ENCODE data around the gene USP48.

The USP48 gene

DNA sequence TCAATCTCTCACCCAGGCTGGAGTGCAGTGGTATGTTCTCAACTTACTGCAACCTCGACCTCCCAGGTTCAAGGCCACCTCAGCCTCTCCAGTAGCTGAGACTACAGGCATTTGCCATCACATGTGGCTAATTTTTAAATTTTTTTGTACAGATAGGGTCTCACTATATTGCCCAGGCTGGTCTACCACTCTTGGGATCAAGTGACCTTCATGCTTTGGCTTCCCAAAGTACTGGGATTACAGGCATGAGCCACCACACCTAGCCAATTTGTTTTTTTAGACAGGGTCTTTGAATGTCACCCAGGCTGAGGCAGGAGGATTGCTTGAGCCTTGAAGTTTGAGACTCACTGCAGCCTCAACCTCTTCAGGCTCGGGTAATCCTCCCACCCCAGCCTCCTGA, 10.2 kb upstream of the USP48 start:
- TF ChIP-seq GATA3 (IDR thresholded peaks at IDR 0.05; ENCODE audit: low read depth, low read length) (no peak), GATA2 (IDR thresholded peaks at IDR 0.05; ENCODE audit: low read depth, low read length) (no peak)

DNA sequence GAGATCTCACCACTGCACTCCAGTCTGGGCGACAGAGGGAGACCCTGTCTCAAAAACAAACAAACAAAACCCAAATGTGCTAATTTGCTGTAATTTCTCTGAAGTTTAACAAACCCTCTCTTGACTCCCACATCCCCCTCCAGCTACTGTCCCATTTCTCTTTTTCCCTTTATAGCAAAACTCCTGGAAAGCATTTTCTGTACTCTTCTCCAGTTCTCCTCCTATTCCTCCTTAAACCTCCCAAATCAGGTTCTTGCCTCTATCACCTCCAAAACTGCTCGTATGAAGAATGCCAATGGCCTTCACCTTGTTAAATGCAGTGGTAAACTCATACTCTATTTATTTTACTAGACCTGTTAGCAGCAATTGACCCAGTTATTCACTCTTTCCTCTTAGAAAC, 3.7 kb upstream of the USP48 start:
- TF ChIP-seq GATA3 (IDR thresholded peaks at IDR 0.05; ENCODE audit: low read depth, low read length), result no peak
- TF ChIP-seq GATA2 (IDR thresholded peaks at IDR 0.05; ENCODE audit: low read depth, low read length), result no peak

DNA sequence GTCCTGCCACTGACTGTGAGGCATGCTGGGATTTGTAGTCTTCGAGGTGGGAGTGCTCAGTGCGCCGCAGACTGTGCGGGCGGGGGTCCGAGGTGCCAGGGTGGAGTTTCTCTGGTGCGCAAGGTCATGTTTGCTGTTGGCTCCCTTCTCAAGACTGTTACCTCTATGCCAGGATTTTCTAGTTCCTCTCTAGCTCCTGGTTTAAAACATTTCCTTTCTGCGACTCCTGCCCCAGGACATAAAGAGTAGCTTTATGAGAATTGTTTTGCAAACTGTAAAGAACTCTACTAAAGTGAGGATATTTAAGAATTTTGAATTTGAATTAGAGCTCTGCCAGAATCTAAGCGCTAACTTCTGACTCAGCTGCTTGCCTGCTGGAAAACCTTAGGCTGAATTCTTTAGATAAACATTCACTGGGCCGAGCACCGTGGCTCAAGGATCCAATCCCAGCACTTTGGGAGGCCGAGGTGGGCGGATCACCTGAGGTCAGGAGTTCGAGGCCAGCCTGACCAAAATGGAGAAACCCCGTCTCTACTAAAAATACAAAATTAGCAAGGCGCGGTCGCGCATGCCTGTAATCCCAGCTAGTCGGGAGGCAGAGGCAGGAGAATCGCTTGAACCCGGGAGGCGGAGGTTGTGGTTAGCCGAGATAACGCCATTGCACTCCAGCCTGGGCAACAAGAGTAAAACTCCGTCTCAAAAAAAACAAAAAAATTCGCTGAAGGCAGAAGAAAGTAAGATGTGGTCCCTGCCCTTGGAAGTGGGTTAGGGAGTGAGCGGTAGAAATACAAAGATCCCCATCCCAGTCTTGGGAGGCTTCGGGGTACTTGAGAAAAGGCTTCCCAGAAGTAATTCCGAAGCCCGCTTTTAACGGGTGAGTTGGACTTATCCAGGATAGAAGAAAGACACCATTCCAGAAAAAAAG, 992 bp upstream of the USP48 start:
- no peak for TF ChIP-seq GATA3 (IDR thresholded peaks at IDR 0.05; ENCODE audit: low read depth, low read length)
- TF ChIP-seq GATA2 (IDR thresholded peaks at IDR 0.05; ENCODE audit: low read depth, low read length), result no peak

DNA sequence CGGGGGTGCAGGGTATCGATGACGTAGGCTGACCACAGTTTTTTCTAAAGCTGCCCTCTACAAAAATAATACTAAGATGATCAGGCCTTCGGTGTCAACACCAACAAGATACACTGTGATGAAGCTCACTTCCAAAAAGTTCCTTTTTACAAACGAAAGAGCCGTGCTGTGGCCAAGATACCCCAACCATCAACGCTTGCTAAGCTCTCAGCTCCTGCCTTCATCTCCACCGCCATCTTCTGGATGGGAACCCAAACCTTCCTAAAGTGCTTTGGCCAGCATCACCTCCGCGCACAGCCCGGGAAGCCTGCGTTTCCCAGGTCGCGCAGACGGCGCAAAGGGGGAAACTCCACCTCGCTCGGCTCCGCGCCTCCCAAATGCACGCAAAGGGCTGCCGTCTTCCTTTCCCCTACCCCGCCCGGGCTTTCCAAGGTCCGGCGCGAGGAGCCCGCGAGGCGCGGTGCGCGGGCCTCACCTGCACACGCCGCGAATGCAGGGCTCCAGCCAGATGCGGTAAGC, 541 bp downstream of the USP48 start:
- TF ChIP-seq GATA3 (IDR thresholded peaks at IDR 0.05; ENCODE audit: low read depth, low read length) (no peak), GATA2 (IDR thresholded peaks at IDR 0.05; ENCODE audit: low read depth, low read length) (no peak)

DNA sequence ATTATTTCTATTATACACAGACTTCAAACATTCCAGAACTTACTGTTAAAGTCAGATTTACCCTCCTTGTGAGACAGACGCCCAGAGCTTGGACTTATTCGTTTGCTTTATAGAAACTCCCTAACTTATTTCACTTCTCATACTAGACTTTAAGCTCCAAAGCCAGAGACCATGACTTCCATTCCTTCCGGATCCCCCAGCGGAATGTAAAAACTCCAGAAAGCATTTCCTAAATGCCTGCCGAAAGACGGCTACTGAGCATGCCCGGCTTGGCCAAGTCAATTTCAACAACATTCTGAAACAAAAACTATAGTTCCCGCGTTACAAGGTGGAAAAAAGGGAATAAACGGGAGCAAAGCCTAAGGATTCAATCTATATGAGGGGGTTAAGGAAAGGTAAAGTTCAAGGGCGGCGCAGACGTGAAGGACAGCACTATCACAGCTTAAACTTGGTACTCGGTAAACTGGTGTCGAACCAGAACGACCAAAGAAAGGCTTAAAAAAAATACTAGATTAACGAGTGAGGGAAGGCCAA, 1.1 kb downstream of the USP48 start:
- TF ChIP-seq GATA2 (IDR thresholded peaks at IDR 0.05; ENCODE audit: low read depth, low read length), result no peak
- TF ChIP-seq GATA3 (IDR thresholded peaks at IDR 0.05; ENCODE audit: low read depth, low read length), result no peak

DNA sequence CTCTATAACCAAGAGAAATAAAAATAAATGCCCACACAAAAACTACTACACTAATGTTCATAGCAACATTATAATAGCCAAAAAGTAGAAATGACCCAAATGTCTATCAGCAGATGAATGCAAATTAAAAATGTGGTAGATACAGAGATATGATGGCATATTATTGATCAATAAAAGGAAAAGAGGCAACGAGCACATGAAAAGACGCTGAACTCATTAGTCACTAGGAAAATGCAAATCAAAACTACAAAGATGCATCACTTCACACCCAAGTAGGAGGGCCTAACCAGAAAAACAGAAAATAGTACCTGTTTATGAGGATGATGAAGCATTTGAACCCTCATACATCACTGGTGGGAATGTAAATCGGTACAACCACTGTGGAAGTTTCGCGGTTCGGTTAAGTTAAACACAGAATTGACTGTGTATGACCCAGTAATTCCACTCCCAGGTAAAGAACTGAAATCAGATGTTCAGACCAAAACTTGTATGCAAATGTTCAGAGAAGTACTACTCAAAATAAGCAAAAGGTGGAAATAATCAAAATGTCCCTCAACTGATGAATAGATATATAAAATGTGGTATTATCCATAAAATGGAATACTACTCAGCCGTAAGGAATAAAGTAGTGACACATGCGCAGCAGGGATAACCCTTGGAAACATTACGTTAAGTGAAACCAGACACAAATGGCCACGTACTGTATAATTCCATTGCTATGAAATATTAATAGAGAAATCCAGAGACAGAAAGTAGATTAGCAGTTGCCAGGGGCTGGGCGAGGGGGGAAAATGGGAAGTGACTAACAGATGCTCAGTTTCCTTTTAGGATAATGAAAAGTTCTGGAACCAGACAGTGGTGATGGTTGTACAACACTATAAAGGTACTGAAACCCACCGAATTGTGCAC, 3.1 kb downstream of the USP48 start:
- TF ChIP-seq GATA2 (IDR thresholded peaks at IDR 0.05; ENCODE audit: low read depth, low read length) (no peak), GATA3 (IDR thresholded peaks at IDR 0.05; ENCODE audit: low read depth, low read length) (no peak)

DNA sequence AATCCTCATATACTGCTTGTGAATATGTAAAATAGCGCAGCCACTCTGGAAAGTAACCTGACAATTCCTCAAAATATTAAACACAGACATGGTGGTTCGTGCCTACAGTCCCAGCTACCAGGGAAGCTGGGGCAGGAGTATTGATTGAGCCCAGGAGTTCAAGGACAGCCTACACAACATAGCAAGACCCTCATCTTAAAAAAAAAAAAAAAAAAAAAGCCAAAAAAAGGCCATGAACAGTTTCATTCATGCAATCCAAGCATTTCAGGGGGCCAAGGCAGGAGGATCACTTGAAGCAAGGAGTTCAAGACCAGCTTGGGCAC, 4.6 kb downstream of the USP48 start:
- TF ChIP-seq GATA2 (IDR thresholded peaks at IDR 0.05; ENCODE audit: low read depth, low read length) (no peak), GATA3 (IDR thresholded peaks at IDR 0.05; ENCODE audit: low read depth, low read length) (no peak)

DNA sequence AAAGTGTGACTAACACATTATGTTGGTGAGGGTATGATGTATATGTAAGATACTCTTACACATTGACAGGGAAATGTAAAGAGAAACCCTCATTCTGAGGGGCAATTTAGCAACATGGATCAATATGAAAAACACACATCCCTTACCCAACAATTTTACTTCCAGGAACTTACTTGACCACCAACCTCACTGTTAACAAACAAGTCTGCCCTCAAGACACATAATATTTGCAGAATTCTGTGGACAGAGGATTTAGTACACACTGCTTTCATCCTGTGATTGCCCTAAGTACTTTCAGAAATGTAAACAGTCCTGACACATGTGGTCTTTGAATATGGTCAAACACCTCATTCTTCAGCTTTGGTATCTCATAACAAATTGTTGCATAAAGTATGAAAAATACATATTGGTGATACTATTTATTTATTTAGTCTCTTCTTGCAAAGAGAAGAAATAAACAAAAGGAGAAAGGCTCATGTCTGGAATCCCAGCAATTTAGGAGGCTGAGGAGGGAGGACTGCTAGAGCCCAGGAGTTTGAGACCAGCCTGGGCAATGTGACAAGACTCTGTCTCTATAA, 6.9 kb downstream of the USP48 start:
- no peak for TF ChIP-seq GATA3 (IDR thresholded peaks at IDR 0.05; ENCODE audit: low read depth, low read length)
- no peak for TF ChIP-seq GATA2 (IDR thresholded peaks at IDR 0.05; ENCODE audit: low read depth, low read length)

DNA sequence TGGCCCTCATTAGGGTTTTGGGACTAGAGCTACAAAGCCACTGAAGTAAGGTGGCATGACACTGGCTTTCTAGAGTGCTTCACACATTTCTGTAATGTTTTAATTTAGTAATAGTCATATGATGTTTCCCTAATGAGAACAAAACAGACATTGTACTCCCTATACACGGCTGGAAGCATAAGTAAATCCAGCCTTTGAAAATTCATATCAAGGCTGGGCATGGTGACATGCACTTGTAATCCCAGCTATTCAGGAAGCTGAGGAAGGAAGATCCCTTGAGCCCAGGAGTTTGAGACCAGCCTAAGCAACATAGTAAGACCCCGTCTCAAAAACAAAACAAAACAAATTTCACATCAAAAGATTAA, 7.4 kb downstream of the USP48 start:
- TF ChIP-seq GATA3 (IDR thresholded peaks at IDR 0.05; ENCODE audit: low read depth, low read length), result no peak
- TF ChIP-seq GATA2 (IDR thresholded peaks at IDR 0.05; ENCODE audit: low read depth, low read length), result no peak

DNA sequence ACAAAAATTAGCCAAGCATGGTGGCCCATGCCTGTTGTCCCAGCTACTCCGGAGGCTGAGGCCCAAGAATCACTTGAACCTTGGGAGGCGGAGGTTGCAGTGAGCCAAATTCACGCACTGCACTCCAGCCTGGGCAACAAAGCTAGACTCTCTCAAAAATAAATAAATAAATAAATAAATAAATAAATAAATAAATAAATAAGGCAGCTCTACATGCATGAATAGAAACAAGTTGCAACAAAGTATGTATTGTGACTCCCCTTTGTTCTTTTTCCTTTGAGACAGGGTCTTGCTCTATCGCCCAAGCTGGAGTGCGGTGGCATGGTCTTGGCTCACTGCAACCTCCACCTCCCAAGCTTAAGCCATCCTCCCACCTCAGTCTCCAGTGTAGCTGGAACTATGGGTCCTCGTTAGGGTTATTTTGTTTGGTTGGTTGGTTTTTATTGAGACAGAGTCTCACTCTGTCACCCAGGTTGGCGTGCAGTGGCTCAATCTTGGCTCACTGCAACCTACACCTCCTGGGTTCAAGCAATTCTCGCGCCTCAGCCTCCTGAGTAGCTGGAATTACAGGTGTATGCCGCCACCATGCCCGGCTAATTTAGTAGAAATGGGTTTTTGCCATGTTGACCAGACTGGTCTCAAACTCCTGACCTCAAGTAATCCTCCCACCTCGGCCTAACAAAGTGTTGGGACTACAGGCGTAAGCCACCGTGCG, 8.0 kb downstream of the USP48 start:
- TF ChIP-seq GATA3 (IDR thresholded peaks at IDR 0.05; ENCODE audit: low read depth, low read length) (no peak), GATA2 (IDR thresholded peaks at IDR 0.05; ENCODE audit: low read depth, low read length) (no peak)

DNA sequence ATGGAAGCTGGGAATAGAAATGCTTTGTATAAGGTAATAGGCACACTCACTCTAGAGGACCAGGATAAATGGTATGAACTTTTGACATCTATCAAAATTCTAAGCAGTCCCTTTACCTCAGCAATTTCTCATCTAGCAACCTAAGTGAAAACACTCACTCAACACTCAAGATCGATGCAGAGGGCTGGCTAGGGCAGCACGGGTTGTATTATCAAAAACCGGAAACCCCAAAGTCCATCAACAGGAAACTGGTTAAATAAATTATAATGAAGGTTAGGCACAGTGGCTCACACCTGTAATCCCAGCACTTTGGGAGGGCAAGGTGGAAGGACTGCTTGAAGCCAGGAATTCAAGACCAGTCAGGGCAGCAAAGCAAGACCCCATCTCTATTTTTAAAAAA, 9.4 kb downstream of the USP48 start:
- TF ChIP-seq GATA3 (IDR thresholded peaks at IDR 0.05; ENCODE audit: low read depth, low read length) (no peak), GATA2 (IDR thresholded peaks at IDR 0.05; ENCODE audit: low read depth, low read length) (no peak)

DNA sequence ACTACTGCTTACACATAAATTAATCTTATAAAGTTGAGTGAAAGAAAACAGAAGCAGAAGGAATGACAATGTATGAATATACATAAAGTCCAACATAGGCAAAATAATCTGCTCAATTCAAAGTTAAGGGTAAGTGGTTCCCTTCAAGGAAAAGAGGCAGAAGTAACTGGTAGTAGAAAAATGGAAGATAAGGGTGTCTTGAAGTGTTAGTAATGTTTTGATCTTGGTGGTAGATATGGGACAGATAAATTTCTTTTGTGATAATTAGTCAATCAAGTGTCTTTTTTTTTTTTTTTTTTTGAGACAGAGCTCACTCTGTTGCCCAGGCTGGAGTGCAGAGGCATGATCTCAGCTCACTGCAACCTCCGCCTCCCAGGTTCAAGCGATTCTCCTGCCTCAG, 12.7 kb downstream of the USP48 start:
- TF ChIP-seq GATA2 (IDR thresholded peaks at IDR 0.05; ENCODE audit: low read depth, low read length) (no peak), GATA3 (IDR thresholded peaks at IDR 0.05; ENCODE audit: low read depth, low read length) (no peak)

DNA sequence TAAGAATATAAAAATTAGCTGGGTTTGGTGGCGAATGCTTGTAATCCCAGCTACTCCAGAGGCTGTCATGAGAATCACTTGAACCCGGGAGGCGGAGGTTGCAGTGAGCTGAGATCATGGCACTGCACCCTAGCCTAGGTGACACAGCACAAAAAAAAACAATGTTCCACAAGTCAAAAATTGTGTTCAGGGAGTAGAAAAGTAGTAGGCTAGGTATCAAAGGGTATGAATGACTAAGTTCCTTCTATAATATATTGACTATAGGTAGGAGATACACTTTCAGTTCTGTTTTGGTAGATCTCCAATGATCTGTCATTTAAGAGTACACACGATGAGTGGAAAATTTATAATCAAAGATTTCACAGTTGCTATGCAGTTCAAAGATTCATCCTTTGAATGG, 16.7 kb downstream of the USP48 start:
- no peak for TF ChIP-seq GATA3 (IDR thresholded peaks at IDR 0.05; ENCODE audit: low read depth, low read length)
- TF ChIP-seq GATA2 (IDR thresholded peaks at IDR 0.05; ENCODE audit: low read depth, low read length), result no peak

Data from SH-SY5Y (cell line).